Activated gamma-delta T cell treated with anti-CD3 and anti-CD28 coated beads, Interleukin-2, amount 50 U/mL, for 16 hours (primary cell): ENCODE data around the gene YPEL3.

Source experiments
- DNase-seq: peaks from one replicate; pipeline ENCODE4 v3.0.0-alpha.2; 2020; ENCODE audit warnings: low read depth

The YPEL3 gene

DNA sequence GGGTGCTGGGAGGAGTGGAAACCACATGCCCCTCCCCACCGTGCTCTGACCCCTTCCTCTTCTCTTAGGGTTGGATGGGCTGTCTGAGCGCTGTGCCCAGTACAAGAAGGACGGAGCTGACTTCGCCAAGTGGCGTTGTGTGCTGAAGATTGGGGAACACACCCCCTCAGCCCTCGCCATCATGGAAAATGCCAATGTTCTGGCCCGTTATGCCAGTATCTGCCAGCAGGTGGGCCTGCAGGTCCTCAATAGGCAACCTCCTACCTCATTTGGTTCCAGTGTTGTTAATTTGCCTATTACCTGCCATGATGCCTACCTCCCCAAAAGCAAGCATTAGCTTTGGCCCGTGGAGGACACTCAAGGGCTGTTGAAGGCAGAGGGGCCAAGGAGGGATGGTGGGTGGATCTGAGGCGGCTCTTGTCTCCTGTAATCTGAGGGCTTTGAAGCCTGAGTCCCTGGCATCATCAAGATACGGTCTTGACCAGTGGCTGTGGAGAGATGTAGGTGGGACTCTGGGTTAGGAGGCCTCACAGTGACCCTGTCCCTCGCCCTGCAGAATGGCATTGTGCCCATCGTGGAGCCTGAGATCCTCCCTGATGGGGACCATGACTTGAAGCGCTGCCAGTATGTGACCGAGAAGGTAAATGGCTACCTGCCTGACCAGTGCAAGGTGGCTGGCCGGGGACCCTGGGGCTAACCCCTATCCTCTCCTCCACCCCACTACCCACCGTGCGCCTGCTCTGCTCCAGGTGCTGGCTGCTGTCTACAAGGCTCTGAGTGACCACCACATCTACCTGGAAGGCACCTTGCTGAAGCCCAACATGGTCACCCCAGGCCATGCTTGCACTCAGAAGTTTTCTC, 27.0 kb downstream of the YPEL3 start:
- DNase-seq: peak; percentile 26

DNA sequence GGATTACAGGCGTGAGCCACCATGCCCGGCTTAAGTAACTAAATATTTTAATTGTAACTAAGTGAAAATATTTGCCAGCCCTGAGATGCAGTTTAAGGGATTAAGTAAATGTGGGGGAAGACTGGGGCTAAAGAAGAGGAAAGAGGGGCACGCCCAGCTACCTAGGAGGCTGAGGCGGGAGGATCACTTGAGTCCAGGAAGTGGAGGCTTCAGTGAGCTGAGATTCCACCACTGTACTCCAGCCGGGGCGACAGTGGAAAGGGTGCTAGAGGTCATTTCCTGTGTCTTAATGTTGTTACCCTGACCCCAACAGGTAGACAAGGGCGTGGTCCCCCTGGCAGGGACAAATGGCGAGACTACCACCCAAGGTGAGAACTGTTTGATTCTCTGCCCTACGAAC, 27.7 kb downstream of the YPEL3 start:
- no peak for DNase-seq

DNA sequence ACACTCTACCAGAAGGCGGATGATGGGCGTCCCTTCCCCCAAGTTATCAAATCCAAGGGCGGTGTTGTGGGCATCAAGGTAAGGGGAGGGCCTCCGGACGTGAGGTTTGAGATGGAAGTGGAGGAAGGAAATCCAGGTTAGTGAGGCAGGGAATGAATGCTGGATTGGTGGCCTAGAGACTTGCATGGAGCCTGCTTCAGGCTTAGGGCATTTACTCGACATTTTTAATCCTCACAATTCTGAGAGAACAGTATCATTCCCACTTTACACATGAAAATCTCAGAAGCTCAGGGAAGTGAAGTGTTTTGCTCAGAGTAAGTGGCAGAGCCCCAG, 28.5 kb downstream of the YPEL3 start:
- DNase-seq: no peak

DNA sequence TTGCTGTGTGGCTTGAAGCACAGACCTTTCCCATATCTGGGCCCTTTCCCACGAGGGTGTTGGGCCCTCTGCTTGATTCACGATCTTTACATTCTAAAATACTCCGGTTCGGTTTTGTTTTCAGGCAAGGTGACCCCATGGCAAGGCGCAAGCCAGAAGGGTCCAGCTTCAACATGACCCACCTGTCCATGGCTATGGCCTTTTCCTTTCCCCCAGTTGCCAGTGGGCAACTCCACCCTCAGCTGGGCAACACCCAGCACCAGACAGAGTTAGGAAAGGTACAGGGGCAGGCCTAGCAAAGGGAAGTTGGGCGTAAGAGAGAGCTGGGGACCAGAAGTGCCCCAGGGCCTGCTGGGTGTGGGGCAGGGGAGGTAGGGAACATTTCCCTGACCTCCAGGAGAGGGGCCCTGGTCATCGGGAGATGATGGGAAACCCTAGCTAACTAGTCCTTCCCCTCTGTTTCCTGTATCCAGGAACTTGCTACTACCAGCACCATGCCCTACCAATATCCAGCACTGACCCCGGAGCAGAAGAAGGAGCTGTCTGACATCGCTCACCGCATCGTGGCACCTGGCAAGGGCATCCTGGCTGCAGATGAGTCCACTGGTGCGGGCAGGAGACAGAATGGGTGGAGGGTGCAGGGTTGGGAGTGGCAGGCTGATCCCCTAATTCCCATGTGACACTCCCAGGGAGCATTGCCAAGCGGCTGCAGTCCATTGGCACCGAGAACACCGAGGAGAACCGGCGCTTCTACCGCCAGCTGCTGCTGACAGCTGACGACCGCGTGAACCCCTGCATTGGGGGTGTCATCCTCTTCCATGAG, 29.0 kb downstream of the YPEL3 start:
- no peak for DNase-seq

DNA sequence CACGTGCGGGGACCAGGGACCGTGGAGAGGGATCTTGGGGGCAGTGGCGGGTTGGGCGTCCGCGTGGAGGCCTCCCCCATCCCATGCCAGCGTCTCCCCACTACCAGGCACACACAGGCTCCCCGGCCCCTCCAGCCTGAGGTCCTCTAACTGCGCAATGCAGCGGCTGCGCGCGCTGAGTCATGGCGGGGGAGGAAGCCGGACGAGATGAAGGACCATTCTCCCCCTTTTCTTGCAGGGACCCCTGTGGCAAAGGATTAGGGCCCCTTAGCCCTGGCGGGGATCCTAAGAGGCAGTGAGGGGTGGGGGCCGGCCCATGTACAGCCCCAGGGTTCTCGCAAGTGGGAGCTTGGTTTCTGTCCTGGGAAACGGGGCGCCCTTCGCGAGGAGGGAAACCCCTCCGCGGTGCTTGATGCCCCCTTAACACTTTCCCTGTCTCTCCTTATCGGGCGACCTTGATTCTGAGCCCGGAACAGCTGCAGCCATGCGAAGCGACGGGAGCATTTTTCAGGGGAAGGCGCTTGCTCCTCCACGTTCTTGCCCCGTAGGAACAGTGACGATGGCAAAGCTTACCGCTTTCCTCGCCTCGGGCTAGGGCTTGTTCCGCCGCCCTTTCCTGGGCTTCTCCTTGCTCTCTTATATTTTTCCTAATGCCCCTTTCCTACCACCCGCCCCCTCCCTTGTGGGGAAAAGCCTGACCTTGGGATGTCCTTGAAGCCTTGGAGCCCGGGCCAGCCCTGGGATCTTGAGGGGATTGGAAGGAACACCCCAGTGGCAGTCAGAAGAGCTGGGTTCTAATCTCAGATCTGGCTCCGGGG, 29.9 kb downstream of the YPEL3 start:
- DNase-seq: no peak

DNA sequence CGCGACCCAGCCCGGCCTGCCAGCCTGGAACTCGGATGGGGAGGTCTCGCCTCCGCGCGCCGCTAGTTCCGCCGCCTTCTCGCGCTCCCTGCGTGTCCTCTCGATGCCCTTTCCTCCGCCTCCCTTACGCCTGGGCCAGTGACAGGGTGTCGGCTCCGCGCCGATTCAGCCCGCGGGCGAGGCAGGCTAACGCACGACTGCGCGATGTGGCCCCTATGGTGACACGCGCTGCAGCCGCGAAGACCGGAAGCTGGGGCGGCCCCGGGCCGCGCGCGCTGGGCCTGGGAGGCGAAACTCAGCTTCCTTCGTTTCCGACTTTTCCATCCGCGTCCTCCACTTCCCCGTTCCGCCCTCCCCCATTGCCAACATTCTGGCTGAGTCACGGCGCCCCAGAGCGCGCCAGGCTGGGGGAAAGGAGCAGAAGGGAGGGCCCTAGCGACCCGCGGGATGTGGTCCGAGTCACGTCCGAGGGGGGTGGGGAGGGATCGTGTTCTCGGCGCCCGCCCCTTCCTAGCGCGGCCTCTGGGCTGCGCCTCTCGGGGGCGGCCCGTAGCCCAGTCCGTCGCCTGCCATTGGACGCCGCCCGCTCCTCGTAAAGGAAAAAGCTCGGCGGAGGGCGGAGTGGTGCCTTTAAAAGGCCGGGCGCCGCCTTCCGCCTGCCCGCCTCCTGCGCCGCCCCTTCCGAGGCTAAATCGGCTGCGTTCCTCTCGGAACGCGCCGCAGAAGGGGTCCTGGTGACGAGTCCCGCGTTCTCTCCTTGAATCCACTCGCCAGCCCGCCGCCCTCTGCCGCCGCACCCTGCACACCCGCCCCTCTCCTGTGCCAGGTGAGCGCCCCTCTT, 30.7 kb downstream of the YPEL3 start, which contains the start of gene ALDOA:
ALDOA (plus strand) TSS at position 659 of the 841 bp plus-strand sequence. CDS start 1,138 bp downstream, outside the sequence.
- peak; percentile 92 for DNase-seq

DNA sequence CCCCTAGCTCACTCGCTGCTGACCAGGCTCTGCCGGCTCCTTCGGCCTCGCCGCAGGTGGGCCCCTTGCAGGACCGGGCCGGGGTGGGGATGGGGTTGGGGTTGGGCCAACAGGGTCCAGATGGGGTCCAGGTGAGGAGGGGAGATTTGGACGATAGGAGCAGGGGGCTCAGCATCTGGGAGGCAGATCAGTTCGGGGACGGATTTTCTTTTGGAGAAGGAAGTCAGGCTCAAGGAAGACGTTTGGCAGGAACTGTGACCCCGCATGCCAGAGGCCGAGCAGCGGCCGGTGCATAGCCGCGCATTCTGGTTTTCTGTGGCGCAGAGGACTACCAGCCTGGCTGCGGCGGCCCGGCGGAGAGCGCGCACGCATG, 31.3 kb downstream of the YPEL3 start:
- no peak for DNase-seq

DNA sequence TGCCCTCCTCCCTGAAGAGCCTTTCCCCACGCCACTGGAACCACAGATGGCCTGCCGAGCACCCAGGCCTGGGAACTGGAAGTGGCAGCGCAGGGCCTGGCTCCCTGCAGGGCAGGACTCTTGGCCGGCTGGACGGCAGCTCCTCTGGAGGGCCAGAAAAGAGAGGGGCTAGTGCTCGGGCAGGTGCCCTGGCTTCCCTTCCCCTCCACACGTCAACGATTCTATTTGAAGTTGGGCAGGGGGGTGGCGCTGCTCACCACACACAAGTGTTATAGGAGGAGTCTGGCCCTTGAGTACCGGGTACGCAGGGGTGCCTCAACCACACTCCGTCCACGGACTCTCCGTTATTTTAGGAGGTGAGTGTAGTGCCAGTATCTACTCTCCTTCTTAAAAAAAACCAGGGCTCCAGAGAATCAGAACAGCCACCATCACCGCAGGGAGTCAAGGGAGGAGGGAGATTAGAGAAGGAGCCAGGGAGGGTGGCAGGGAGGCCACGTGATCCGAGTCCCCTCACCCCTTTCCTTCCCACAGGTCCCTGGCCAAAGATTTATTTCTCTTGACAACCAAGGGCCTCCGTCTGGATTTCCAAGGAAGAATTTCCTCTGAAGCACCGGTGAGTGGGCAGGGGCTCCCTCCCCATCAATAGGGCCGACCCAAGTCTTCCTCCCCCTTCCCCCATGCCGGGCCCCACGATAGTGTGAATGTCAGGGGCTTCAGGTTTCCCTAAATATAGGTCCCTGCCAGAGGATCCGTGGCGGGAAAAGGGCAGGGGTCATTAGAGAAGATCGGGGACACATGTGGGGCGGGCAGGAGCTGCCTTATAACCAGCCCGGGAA, 31.9 kb downstream of the YPEL3 start:
- DNase-seq: peak; percentile 52

DNA sequence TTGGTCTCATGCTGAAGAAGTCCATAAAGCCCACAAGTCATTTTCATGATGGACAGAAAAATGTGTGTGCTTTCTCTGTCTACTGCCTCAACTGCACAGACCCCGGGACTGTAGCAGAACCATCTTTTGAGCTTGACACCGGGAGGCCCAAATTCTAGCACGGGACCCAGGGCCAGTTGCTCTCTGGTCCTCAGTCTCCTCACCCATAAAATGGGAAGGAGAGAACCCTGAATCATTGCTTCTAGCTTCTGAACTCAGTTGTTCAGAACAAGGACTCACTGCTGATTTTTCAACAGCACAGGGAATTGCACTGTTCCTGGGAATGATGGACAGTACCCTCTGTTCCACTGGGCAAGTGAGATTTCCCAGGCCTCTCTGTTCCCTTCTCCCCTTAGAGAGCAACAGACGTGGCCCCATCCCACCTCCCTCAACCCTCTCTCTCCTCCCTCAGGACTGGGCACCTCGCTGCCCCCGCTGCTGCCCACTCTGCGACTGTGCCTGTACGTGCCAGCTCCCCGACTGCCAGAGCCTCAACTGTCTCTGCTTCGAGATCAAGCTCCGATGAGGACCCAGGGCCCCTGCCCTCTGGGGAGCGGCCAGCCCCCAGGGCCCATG, 32.6 kb downstream of the YPEL3 start:
- no peak for DNase-seq

DNA sequence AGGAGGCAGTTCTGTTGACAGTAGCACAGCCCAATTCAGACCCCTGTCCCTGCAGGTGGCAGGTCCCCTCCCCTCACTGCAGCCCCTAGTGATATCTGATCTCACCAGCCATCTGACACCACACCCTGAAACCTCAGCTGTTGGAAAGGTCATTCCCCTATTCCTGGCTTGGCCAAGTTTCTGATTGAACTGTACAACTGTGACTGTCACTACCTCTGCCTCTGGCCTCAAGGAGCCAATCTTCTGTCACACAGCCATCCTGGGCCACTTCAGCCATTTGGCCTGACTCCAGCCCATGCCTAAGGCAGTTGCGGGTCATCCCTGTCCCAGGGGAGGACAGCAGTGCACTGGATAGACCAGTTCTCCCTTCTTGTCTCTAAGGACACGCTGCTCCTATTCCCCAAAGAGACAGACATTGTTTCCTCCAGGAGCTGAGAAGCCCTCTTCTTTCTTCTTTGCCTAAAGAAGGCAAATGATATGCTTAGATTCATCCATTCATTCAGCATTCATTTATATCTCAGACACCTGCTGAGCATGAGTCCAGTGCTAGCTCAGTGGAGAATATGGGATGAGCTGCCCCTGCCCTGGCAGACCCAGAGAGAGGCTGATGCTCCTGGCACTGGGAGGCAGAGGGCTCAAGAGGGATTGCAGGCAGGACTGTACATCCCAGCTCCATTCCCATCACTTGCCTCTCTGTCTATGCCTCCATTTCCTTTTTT, 35.0 kb downstream of the YPEL3 start:
- DNase-seq: no peak

DNA sequence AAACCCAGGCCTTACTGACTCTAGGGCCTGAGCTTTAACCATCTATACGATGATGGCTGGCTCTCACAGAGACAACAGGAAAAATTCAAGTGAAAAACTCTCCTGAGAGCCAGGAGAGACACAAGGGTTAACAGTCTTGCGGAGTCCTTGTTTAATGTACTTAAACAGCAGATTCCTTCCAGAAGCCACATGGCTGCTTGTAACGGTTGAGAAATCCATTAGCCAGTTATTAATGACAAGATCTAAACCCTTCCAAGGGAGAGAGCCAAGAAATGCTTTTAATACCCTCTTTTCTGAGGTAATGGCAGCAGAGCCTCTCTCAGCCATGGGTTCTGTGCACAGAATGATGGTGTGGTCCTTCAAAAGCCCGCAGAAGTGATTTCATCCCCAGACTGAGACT, 35.7 kb downstream of the YPEL3 start:
- no peak for DNase-seq

DNA sequence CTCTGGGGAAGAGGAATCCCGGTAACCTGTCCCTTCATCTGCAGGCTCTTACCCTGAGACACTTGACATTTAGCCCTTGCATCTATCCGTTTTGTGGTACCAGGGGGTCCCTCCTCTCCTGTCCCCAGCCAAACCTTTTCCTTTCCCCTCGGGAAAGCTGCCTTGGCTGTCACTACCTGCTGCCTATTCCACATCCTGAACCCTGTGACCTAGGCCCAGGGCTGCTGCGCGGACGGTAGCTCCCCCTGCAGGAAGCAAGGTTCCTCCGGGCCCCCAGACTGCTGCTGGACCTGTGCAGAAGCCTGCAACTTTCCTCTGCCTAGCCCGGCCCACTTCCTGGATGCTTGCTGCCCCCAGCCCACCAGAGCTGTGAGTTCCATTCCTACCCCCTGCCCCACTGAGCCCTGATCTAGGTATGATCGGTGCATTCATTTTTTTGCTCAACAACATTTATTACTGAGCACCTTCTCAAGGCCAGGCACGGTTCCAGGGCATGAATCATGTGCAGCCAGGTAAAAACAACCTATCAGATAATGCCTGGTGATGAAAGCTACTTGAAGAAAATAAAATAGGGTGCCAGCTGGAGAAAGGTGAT, 41.0 kb downstream of the YPEL3 start:
- DNase-seq: no peak

DNA sequence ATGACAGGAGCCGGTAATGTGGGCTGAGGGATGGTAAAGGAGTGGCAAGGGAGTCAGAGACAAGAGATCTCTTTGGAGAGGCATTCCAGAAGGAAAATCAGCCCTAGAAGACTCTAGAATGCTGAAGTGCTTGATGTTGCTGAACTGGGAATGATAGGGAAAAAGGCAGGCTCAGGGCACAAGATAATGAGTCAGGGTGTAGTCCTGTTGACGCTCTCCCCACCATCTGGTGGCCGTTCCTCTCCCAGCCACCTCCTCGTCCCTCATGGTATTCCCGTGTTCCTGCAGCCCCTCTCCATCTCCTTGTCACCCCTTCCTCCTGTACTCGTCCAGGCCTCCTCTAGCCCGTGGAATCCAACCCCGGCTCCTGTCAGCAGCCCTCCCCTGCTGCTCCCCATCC, 41.6 kb downstream of the YPEL3 start:
- DNase-seq: no peak

DNA sequence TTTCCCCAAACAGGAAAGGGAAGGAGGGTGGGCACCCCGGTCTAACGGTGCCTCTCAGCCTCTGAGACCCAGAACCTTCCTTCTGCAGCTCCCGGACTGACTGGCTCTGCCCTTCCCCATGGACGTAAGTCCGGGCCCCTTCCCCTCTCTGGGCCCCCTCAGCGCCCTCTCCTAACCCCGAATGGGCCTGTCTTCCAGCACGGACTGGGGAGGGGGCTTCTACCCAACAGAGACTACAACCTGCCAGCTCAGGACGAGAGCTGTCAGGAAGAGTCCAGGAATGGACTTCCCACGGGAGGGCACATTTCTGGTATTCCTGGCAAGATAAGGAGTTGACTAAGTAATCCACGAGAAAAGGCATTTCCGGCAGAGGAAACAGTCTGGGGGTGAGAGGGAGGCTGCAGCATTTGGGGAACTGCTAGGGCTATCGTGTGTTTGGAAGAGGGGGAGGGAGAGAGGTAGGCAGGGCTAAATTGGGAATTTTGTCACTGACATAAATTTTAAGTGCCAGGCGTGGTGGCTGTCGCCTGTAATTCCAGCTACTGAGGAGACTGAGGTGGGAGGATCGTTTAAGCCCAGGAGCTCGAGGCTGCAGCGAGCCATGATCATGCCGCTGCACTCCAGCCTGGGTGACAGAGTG, 42.5 kb downstream of the YPEL3 start:
- no peak for DNase-seq

DNA sequence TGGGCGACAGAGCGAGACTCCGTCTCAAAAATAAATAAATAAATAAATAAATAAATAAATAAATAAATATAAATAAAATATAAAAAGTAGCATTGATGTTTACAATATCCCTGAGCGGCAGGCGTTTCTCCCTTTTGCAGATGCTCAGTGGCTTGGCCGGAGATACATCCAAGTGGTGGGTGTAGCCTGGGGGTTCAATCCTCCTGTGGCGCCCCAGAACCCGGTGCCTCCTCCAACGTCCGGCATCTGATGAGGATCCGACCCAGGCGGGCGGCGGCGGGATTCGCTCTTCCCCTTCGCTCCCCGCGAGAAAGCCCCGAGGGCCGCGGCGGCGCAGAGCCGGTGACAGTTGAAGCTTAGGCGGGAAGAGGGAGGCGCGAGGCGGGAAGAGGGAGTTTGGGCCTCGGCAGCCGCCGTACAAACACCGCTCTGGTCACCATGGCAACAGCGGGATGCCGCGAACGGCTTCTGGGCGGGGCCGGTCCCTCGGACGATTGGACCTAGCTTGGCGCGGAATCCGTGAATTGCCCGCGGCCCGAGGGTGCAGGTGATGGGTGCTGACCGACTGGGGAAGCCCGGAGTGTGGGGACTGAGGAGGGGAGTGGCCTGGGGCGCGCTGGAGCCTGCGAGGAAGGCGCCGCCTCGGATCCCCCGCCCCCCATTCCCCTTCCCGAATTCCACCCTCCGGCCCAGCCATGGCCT, 43.2 kb downstream of the YPEL3 start:
- DNase-seq: peak; percentile 82

DNA sequence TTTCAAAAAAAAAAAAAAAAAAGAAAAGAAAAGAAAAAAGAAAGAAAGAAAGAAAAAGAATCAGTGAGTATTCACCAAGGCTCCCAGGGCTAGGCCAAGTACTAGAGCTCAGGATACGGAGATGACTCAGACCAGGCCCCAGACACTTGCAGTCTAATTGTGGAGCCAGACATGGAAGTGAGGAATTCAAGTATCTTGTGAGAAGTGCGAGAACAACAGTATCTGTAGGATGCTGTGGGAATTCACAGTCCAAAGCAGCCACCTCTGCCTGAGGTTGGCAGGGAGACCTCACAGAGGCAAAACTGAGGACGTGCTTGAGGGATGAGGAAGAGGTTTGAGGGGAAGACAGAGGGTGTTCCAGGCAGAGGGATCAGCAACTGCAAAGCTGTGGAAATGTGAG, 44.5 kb downstream of the YPEL3 start:
- DNase-seq: no peak

DNA sequence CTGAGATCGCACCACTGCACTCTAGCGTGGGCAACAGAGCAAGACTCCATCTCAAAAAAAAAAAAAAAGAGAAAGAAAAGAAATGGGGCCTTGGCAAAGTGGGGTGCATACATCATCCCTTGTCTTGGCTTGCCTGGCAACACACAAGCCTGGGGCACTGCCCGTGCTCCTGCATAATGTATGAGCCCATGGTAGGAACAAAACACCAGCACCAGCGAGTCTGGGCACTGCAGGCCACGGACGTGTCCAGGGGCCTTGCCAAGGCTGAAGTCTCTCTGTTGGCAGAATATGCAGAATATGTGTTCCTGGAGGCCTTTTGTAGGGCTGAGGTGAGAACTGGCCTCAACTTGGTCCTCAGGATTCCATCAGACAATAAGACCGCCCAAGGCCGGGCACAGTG, 46.1 kb downstream of the YPEL3 start:
- no peak for DNase-seq

DNA sequence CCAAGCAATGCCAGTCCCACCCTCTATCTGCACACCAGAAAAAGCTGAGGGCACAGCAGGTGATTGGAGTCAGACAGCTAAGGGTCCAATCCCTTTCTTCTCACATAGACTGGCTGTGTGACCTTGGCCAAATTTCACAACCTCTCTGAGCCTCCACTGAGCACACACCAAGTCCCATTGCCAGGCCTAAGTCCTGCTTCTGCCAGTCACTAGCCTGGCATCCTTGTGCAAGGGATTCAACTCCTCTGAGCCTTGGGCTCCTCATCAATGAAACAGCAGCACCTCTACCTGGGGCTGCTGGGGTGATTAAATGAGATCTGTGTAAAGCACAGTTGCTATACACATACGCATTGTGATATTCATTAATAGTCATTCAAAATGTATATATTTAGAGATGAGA, 49.4 kb downstream of the YPEL3 start:
- no peak for DNase-seq
